Effector memory CD4-positive, alpha-beta T cell (primary cell): ENCODE results near the gene LGALS3.

Experiments
- DNase-seq, 3 donors: peaks; one replicate each; pipeline ENCODE4 v3.0.0-alpha.2; 2020
- H3K27ac ChIP-seq: 2 replicates; pipeline ENCODE4 v1.7.0; 2013; ENCODE audit warnings: mild to moderate bottlenecking, low read length, moderate library complexity; ENCODE audit not compliant: insufficient read depth, poor library complexity, severe bottlenecking
- H3K27me3 ChIP-seq: replicated peaks from 2 replicates; pipeline ENCODE4 v1.7.0; 2013; ENCODE audit warnings: mild to moderate bottlenecking, low read length; ENCODE audit not compliant: insufficient read depth, control insufficient read depth, poor library complexity, severe bottlenecking
- H3K36me3 ChIP-seq: 2 replicates; pipeline ENCODE4 v1.7.0; 2013; ENCODE audit warnings: mild to moderate bottlenecking, low read length, moderate library complexity; ENCODE audit not compliant: control insufficient read depth, insufficient read depth
- H3K4me1 ChIP-seq: 2 replicates; pipeline ENCODE4 v1.7.0; 2013; ENCODE audit warnings: low read length, mild to moderate bottlenecking; ENCODE audit not compliant: control insufficient read depth, insufficient read depth, poor library complexity, severe bottlenecking
- H3K4me3 ChIP-seq: 2 replicates; pipeline ENCODE4 v1.7.0; 2013; ENCODE audit warnings: low read length, low read depth, mild to moderate bottlenecking; ENCODE audit not compliant: insufficient read depth, poor library complexity, severe bottlenecking
- H3K9me3 ChIP-seq: 2 replicates; pipeline ENCODE4 v1.7.0; 2013; ENCODE audit warnings: mild to moderate bottlenecking, low read length, moderate library complexity; ENCODE audit not compliant: control insufficient read depth

Gene LGALS3

DNA sequence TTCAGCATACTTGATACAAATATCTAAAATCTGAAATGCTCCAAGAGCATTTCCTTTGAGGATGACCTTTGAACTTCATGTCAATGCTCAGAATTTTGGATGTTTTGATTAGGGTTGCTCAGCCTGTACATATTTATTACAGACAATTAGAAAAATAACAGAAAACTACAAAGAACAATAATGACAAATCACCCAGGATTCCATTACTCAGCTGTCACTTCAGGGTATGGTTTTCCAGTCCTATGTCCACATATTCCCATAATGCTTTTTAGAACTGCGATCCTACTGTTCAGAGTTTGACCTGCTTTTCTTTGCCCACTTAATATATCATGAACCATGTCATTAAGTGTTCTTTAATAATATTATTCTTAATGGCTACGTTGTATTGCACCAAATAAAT is 51.0 kb downstream of the LGALS3 start:
- Histone ChIP-seq H3K4me3 (no peak overlapping the region), H3K9me3 (no peaks in the 10 kb centered on the region), H3K27ac (no peak overlapping the region), H3K4me1 (no peaks in the 10 kb centered on the region), H3K27me3 (no peaks in the 10 kb centered on the region), H3K36me3 (no peaks in the 10 kb centered on the region)
- no peak for DNase-seq

DNA sequence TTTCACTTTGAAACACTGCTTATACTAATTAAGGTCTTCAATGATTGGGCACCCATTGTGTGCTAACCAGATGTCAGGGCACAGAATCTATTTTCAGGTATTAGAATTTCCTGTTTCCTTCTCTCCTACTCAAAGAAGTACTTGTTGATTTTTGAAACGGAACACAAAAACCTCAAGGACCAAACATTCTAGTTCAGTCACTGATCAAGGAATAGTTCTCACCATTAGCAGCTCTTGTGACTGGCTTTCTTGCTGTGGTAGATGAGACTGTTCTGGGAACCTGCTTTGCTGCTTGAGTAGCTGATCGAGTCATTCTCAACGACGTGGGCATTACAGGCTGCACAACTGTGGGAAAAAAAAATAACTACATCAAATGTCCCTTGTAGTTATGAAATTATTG is 51.4 kb downstream of the LGALS3 start:
- Histone ChIP-seq H3K27ac (no peak overlapping the region), H3K36me3 (no peaks in the 10 kb centered on the region), H3K27me3 (no peaks in the 10 kb centered on the region), H3K4me3 (no peak overlapping the region), H3K4me1 (no peaks in the 10 kb centered on the region), H3K9me3 (no peaks in the 10 kb centered on the region)
- no peak for DNase-seq

- Histone ChIP-seq H3K27me3 (no peaks in the 10 kb centered on the region), H3K27ac (no peak overlapping the region), H3K36me3 (no peaks in the 10 kb centered on the region), H3K4me3 (no peak overlapping the region), H3K4me1 (peaks cover 7% of the 10 kb centered on the region), H3K9me3 (no peaks in the 10 kb centered on the region)
- no peak for DNase-seq
Measured at GRCh38 chr14:55188686-55189295, 59.7 kb downstream of the LGALS3 start.

DNA sequence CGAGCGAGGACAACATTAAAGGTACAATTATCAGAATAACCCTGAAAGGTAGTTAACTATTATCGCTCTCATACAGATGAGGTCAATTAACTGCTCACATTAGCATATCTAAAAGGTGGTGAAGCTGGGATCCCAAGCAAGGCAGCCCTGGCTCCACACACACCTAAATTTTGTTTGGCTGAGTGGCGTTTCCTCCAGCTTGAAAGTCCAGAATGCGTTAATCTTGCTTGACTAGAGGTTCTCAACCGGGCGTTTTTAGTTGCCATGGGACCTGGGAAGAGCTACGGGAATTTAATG is 61.8 kb downstream of the LGALS3 start:
- peaks cover 7% of the 10 kb centered on the region for H3K4me1 ChIP-seq
- H3K36me3 ChIP-seq = no peaks in the 10 kb centered on the region
- no peak for DNase-seq
- H3K4me3 ChIP-seq = peak overlapping the region; percentile 59
- no peak overlapping the region for H3K27ac ChIP-seq
- no peaks in the 10 kb centered on the region for H3K27me3 ChIP-seq
- H3K9me3 ChIP-seq = no peaks in the 10 kb centered on the region

DNA sequence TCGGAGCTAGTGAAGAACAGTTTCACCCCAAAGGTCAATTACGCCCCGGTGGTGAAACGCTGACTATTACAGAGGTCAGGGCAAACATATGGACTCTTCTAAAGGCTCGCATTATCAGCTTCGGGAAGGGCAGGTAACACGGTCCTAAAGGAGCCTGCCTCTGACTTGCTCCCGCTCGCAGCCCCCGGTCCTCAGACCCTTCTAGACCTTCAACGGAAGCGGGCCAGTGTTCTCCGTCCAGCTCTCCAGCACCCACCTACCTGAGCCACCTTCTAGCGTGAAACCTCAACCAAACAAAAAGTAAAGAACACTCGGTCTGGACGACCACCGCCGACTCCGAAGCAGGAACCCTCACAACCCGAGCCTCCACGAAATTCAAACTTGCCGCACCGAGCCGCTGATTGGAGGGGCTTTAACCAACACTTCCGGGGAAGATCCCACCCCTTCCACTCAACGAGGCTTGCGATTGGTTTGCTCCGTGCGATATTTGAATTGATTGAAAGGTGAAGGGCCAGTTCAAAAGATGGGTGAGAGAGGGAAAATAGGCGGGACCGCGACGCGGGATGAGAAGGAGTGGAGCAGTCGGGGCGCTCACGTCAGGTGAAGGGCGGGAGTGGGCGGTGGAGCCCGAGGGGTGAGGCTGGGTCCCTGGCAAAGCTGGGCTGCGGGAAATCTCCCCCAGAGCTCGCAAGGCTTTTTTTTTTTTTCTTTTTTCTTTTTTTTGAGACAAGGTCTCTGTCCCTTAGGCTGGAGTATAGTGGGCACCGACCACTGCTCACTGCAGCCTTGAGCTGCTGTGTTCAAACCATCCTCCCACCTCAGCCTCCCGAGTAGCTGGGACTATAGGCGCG is 62.4 kb downstream of the LGALS3 start, which contains the start of gene DLGAP5:
Gene DLGAP5, minus strand, starts transcription at position 383 of the 851 bp plus-strand sequence. CDS start 2,406 bp downstream, outside the sequence.
- Histone ChIP-seq H3K27ac (peak within 1 kb of the TSS; percentile 18), H3K9me3 (no peaks in the 10 kb centered on the region), H3K4me3 (peak within 1 kb of the TSS; percentile 59), H3K4me1 (peaks cover 7% of the 10 kb centered on the region), H3K36me3 (no peaks in the 10 kb centered on the region), H3K27me3 (no peaks in the 10 kb centered on the region)
- peak; percentile 77 to 88 (median 88) for DNase-seq

- H3K4me3 ChIP-seq = peak overlapping the region; percentile 59
- H3K27me3 ChIP-seq = no peaks in the 10 kb centered on the region
- peak overlapping the region; percentile 18 for H3K27ac ChIP-seq
- DNase-seq = no peak
- no peaks in the 10 kb centered on the region for H3K9me3 ChIP-seq
- H3K4me1 ChIP-seq = peaks cover 7% of the 10 kb centered on the region
- H3K36me3 ChIP-seq = no peaks in the 10 kb centered on the region
Measured at GRCh38 chr14:55192054-55192621, 63.1 kb downstream of the LGALS3 start.

DNA sequence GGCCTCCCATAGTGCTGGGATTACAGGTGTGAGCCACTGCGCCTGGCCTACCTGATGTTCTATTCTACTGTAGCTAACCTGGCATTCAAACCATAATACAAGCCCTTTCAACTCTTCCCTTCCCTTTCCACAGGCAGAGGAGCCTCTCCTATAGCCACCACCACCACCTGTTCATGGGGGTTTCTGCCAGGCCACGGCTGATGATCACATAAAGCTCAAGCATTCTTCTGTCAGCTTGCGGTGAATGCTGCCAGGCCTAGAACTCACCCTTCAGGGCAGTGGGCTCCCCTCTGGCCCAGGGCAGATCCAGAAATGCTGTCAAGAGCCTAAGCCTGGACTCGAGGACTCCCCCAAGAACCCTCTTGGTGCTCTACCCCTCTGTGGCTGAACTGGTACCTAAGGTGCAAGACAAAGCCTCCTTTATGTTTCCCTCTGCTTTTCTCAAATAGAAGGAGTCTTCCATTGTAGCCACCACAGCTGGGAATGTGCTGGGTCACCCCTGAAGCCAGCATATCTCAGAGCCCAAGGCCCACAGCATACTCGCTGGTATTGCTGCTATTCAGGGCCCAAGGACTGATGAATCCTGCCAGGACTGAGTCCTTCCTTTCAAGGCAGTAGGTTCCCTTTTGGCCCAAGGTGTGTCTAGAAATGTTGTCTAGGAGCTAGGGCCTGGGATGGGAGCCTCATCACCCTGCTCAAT is 65.8 kb downstream of the LGALS3 start:
- DNase-seq = no peak
- H3K4me1 ChIP-seq = peaks cover 7% of the 10 kb centered on the region
- H3K36me3 ChIP-seq = no peaks in the 10 kb centered on the region
- no peaks in the 10 kb centered on the region for H3K27me3 ChIP-seq
- no peak overlapping the region for H3K27ac ChIP-seq
- no peaks in the 10 kb centered on the region for H3K9me3 ChIP-seq
- no peak overlapping the region for H3K4me3 ChIP-seq
